SK-N-SH treated with all-trans-retinoic acid at 6 μM for 48 hours (cell line): ENCODE data around the gene UCP2.

Source experiments
- ISL1 ChIP-seq: fragments of 250-450 bp; sonication (Bioruptor Pico); IDR thresholded peaks from 2 replicates; pipeline ENCODE4 v2.1.2; 2022; ENCODE audit warnings: mild to moderate bottlenecking, moderate library complexity
- ZNF8 ChIP-seq: fragments of 450-650 bp; formaldehyde crosslinking; IDR thresholded peaks from 2 replicates; pipeline ENCODE4 v1.5.0; 2020; ENCODE audit warnings: mild to moderate bottlenecking, moderate library complexity

DNA sequence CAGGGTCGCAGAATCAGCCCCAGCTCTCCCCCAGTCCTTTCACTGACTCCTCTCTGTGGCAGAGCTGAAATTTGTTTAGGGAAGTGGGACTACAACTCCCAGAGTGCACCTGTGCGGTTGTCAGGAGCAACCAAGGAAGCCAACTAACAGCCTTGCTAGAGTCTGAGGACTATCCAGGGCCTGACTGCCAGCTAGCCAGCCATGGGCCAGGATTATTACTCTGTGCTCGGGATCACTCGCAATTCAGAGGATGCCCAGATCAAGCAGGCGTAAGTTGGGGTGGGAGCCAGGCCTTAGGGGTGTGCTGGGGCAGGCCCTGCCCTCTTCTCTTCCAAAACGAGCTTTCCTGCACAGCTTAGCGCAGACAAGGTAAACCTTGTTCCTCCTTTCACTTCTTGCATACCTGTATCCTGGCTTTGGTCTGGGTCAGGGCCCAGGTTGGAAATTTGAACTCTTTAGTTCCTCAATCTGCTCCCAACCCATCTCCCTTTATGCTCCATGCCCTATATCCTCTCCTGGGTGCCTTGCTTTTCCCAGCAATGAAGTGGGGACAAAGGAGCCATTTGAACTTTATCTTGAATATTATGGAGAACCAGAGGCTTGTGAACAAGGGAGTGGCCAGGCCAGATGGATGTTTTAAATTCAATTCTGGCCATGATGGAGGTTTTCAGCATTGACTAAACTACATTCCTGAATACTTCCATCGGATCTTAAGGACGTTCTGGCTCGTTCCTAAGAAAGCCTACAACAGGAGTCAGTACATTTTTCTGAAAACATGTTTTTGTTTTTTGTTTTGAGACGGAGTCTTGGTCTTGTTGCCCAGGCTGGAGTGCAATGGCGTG lies 31.6 kb downstream of the UCP2 start, which contains the start of gene DNAJB13:
- TF ChIP-seq ZNF8, result no peak
- no peak for TF ChIP-seq ISL1 (CRISPR knock-in tag)
